ENCODE data around the gene RNF32.

The RNF32 gene

DNA sequence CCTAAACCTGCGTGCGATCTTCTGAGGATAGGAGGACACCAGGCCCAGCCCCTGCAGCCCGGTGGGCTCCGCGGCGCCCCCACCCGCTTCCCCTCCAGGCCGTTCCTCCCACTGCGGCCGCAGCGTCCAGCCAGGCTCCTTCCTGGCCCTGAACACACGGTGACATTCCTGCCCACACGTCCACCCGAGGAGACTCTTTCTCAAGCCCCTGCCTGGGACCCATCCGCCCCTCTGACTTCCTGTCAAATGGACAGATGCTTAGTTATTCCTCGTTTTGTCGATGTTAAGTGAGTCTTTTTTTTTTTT is 32.4 kb upstream of the RNF32 start:
- no peak overlapping the region for H2AFZ ChIP-seq (ENCODE audit: low read length)
- H3K4me2 ChIP-seq (ENCODE audit: low read length): no peak overlapping the region
- H3K27ac ChIP-seq (ENCODE audit: low read depth, low read length, poor library complexity, severe bottlenecking): no peak overlapping the region
- TF ChIP-seq, protein P1, sequence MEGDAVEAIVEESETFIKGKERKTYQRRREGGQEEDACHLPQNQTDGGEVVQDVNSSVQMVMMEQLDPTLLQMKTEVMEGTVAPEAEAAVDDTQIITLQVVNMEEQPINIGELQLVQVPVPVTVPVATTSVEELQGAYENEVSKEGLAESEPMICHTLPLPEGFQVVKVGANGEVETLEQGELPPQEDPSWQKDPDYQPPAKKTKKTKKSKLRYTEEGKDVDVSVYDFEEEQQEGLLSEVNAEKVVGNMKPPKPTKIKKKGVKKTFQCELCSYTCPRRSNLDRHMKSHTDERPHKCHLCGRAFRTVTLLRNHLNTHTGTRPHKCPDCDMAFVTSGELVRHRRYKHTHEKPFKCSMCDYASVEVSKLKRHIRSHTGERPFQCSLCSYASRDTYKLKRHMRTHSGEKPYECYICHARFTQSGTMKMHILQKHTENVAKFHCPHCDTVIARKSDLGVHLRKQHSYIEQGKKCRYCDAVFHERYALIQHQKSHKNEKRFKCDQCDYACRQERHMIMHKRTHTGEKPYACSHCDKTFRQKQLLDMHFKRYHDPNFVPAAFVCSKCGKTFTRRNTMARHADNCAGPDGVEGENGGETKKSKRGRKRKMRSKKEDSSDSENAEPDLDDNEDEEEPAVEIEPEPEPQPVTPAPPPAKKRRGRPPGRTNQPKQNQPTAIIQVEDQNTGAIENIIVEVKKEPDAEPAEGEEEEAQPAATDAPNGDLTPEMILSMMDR (IDR thresholded peaks at IDR 0.05; ENCODE audit: low read length): no peak
- no peak for TF ChIP-seq EZH2 (IDR thresholded peaks at IDR 0.05; ENCODE audit: borderline replicate concordance, low read length)
- H4K20me1 ChIP-seq (ENCODE audit: insufficient read depth, low read length): no peaks in the 10 kb centered on the region
- no peaks in the 10 kb centered on the region for H3K9me2 ChIP-seq (ENCODE audit: low read depth, low read length)
- H3F3A ChIP-seq (ENCODE audit: insufficient read depth, low read length): no peaks in the 10 kb centered on the region
- no peaks in the 10 kb centered on the region for H3K4me1 ChIP-seq (ENCODE audit: insufficient read depth, low read length, severe bottlenecking)
- no peak overlapping the region for H3K4me3 ChIP-seq (ENCODE audit: low read depth, low read length, poor library complexity, severe bottlenecking)
- no peaks in the 10 kb centered on the region for H3K79me2 ChIP-seq (ENCODE audit: insufficient read depth, low read length)
- H3K27me3 ChIP-seq (ENCODE audit: insufficient read depth, low read length): peaks cover 12% of the 10 kb centered on the region
- no peak overlapping the region for H3K9ac ChIP-seq (ENCODE audit: low read length)
- H3K9me3 ChIP-seq (ENCODE audit: low read length): no peaks in the 10 kb centered on the region
- H3K36me3 ChIP-seq (ENCODE audit: insufficient read depth, low read length): no peaks in the 10 kb centered on the region

DNA sequence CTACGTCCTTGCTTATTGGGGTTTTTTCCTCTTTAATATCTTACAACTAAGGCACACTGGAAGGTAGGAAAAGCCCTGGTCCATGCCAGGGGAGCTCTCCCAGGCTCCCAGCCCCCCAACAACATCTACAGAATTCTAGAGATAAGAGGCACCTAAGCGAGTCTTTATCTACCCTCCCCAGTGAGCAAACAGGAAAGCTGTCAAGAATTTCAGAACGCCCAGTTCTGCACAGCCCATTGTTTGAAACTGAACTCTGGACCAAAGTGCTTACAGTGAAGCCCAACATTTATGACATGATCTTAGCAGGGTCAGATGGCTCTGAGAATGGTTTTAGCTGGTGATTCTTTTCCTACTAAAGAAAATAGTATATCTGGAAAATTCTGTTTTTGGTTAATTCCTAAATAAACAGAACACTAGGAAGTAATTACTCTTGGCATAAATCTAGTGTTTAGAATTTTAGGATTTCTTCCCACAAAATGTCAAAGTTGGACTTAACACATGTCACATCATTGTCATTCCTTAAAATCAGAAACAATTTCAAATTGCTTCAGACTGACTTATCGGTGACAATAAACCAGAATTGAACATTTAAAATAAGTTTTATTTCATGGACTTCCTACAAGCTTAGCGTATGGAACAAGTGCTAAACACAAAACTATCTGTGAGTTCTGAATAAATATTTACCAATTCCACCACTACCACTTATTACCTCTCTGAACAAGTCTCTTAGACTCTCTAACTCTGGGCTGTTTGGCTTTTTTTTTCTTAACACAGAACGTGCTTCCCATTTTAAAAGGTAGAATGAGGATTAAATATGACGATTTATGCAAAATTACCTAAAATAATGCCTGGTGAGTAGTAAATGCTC is 31.3 kb upstream of the RNF32 start:
- H3K4me2 ChIP-seq (ENCODE audit: low read length): no peak overlapping the region
- H3K9ac ChIP-seq (ENCODE audit: low read length): no peak overlapping the region
- H3K36me3 ChIP-seq (ENCODE audit: insufficient read depth, low read length): no peaks in the 10 kb centered on the region
- no peak overlapping the region for H3K27ac ChIP-seq (ENCODE audit: low read depth, low read length, poor library complexity, severe bottlenecking)
- no peaks in the 10 kb centered on the region for H4K20me1 ChIP-seq (ENCODE audit: insufficient read depth, low read length)
- TF ChIP-seq EZH2 (IDR thresholded peaks at IDR 0.05; ENCODE audit: borderline replicate concordance, low read length): no peak
- TF ChIP-seq, protein P1 (IDR thresholded peaks at IDR 0.05; ENCODE audit: low read length): no peak
- H3K4me1 ChIP-seq (ENCODE audit: insufficient read depth, low read length, severe bottlenecking): no peaks in the 10 kb centered on the region
- no peaks in the 10 kb centered on the region for H3K9me2 ChIP-seq (ENCODE audit: low read depth, low read length)
- no peaks in the 10 kb centered on the region for H3F3A ChIP-seq (ENCODE audit: insufficient read depth, low read length)
- H2AFZ ChIP-seq (ENCODE audit: low read length): no peak overlapping the region
- peaks cover 9% of the 10 kb centered on the region for H3K27me3 ChIP-seq (ENCODE audit: insufficient read depth, low read length)
- no peaks in the 10 kb centered on the region for H3K79me2 ChIP-seq (ENCODE audit: insufficient read depth, low read length)
- H3K4me3 ChIP-seq (ENCODE audit: low read depth, low read length, poor library complexity, severe bottlenecking): no peak overlapping the region
- no peaks in the 10 kb centered on the region for H3K9me3 ChIP-seq (ENCODE audit: low read length)

DNA sequence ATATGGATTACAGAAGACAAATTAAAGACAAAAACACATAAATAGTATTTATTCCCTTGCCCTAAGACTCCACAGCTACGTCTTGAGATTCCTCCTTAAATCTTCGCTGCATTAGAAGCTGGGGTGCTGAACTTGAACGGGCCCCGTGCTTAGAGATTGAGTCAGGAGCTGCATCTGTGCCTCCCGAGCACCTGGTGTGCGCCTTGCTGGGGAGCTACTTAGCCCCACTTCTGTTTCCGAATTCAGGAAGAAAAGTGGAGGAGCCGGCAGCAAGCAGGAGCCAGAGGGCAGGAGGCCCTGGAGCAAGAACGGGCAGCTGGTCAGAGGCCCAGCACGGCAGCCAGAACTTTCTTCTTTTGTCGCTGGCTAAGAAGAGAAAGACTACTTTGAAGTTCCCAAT is 30.4 kb upstream of the RNF32 start:
- Histone ChIP-seq H3K9ac (ENCODE audit: low read length) (no peak overlapping the region), H3K9me2 (ENCODE audit: low read depth, low read length) (no peaks in the 10 kb centered on the region), H2AFZ (ENCODE audit: low read length) (no peak overlapping the region), H4K20me1 (ENCODE audit: insufficient read depth, low read length) (no peaks in the 10 kb centered on the region), H3F3A (ENCODE audit: insufficient read depth, low read length) (no peaks in the 10 kb centered on the region), H3K9me3 (ENCODE audit: low read length) (no peaks in the 10 kb centered on the region), H3K79me2 (ENCODE audit: insufficient read depth, low read length) (no peaks in the 10 kb centered on the region), H3K4me2 (ENCODE audit: low read length) (no peak overlapping the region), H3K4me3 (ENCODE audit: low read depth, low read length, poor library complexity, severe bottlenecking) (no peak overlapping the region), H3K27ac (ENCODE audit: low read depth, low read length, poor library complexity, severe bottlenecking) (no peak overlapping the region), H3K4me1 (ENCODE audit: insufficient read depth, low read length, severe bottlenecking) (no peaks in the 10 kb centered on the region), H3K36me3 (ENCODE audit: insufficient read depth, low read length) (no peaks in the 10 kb centered on the region), H3K27me3 (ENCODE audit: insufficient read depth, low read length) (peaks cover 6% of the 10 kb centered on the region)
- no peak for TF ChIP-seq EZH2 (IDR thresholded peaks at IDR 0.05; ENCODE audit: borderline replicate concordance, low read length)
- TF ChIP-seq, protein P1 (IDR thresholded peaks at IDR 0.05; ENCODE audit: low read length): no peak
